HepG2 (cell line): ENCODE data around the gene YIPF1. TPM values are rescaled to one million over a fixed set of nuclear protein-coding genes. Genes with fewer than 3 reads are reported as not detected.

Experiments used
- AGO1 ChIP-seq: fragments of 200-400 bp; formaldehyde crosslinking; IDR thresholded peaks from 2 replicates; pipeline ENCODE4 v1.6.1; 2017; ENCODE audit warnings: mild to moderate bottlenecking, low read depth, low read length, moderate library complexity; ENCODE audit not compliant: poor library complexity, severe bottlenecking
- ELF4 ChIP-seq: sonication (generic); formaldehyde crosslinking; IDR thresholded peaks from 2 replicates; pipeline ENCODE4 v1.5.0; 2020; ENCODE audit warnings: missing genetic modification reagents, mild to moderate bottlenecking, moderate library complexity, borderline replicate concordance
- REL ChIP-seq: sonication (generic); formaldehyde crosslinking; conservative IDR thresholded peaks from 2 replicates; pipeline ENCODE4 v1.8.0; 2022; ENCODE audit warnings: mild to moderate bottlenecking, missing genetic modification reagents, moderate library complexity
- RFX5 ChIP-seq: IDR thresholded peaks from 2 replicates; pipeline ENCODE4 v1.6.1; 2011; ENCODE audit warnings: low read depth, low read length, improper control_type of control experiment
- ZNF484 ChIP-seq: sonication (generic); formaldehyde crosslinking; IDR thresholded peaks from 2 replicates; pipeline ENCODE4 v1.5.1; 2020; ENCODE audit warnings: mild to moderate bottlenecking, low read depth, missing genetic modification reagents, borderline replicate concordance
- ZNF574 ChIP-seq: sonication (generic); formaldehyde crosslinking; IDR thresholded peaks from 2 replicates; pipeline ENCODE4 v1.4.0; 2020; ENCODE audit warnings: missing genetic modification reagents
- polyA plus RNA-seq, 8 experiments: library from polyadenylated mRNA; depleted of rRNA in 3 of 8; stranded (reverse) in 7 of 8; unstranded in 1 of 8; fragments of >200 nt; fragmentation: Illumina TruSeq in 4 of 8; extraction: Trizol in 4 of 8; gene quantifications; 2 replicates each; pipeline versions ENCODE4 v1.2.1 to v1.2.3, GENCODE V29; 2011 to 2016; ENCODE audit warnings: low read depth in 4 of 8, missing spikeins in 1 of 8, mixed read lengths in 1 of 8; ENCODE audit not compliant: insufficient read depth in 1 of 8
- total RNA-seq, 5 experiments: library from RNA; depleted of rRNA; stranded (reverse); fragments of >200 nt; fragmentation: Illumina TruSeq; extraction: Trizol; gene quantifications; 2 replicates each; pipeline ENCODE4 v1.2.3, GENCODE V29; 2016; ENCODE audit warnings: low read depth in 1 of 5
- TF ChIP-seq, protein P1 (sequence below): sonication (generic); formaldehyde crosslinking; IDR thresholded peaks from one replicate; pipeline ENCODE4 v1.5.1; 2020; ENCODE audit warnings: mild to moderate bottlenecking, missing genetic modification reagents; ENCODE audit errors: not compliant biosample characterization
- TF ChIP-seq, protein P2 (sequence below): sonication (generic); formaldehyde crosslinking; IDR thresholded peaks from 2 replicates; pipeline ENCODE4 v1.5.1; 2020; ENCODE audit warnings: mild to moderate bottlenecking, missing genetic modification reagents, moderate library complexity
- TF ChIP-seq, protein P3 (sequence below): sonication (generic); formaldehyde crosslinking; IDR thresholded peaks from 2 replicates; pipeline ENCODE4 v1.5.0; 2020; ENCODE audit warnings: missing genetic modification reagents, mild to moderate bottlenecking, borderline replicate concordance
- TF ChIP-seq, protein P4 (sequence below): sonication (generic); formaldehyde crosslinking; IDR thresholded peaks from 2 replicates; pipeline ENCODE4 v1.8.0; 2022; ENCODE audit warnings: mild to moderate bottlenecking, missing genetic modification reagents

Gene YIPF1
- total and polyA plus RNA-seq, 2 of the 13 experiments (the other 11 are each of a cell fraction or from before 2014, with no cell fraction given) = 21.1 to 31.9 TPM

GRCh38 chr1:53889304-53890298 is at the start of gene YIPF1 (continued):
- peak; percentile 65; the same call in 1 of the 2 replicates for TF ChIP-seq ZNF574 (CRISPR knock-in tag)
- TF ChIP-seq, protein P1, sequence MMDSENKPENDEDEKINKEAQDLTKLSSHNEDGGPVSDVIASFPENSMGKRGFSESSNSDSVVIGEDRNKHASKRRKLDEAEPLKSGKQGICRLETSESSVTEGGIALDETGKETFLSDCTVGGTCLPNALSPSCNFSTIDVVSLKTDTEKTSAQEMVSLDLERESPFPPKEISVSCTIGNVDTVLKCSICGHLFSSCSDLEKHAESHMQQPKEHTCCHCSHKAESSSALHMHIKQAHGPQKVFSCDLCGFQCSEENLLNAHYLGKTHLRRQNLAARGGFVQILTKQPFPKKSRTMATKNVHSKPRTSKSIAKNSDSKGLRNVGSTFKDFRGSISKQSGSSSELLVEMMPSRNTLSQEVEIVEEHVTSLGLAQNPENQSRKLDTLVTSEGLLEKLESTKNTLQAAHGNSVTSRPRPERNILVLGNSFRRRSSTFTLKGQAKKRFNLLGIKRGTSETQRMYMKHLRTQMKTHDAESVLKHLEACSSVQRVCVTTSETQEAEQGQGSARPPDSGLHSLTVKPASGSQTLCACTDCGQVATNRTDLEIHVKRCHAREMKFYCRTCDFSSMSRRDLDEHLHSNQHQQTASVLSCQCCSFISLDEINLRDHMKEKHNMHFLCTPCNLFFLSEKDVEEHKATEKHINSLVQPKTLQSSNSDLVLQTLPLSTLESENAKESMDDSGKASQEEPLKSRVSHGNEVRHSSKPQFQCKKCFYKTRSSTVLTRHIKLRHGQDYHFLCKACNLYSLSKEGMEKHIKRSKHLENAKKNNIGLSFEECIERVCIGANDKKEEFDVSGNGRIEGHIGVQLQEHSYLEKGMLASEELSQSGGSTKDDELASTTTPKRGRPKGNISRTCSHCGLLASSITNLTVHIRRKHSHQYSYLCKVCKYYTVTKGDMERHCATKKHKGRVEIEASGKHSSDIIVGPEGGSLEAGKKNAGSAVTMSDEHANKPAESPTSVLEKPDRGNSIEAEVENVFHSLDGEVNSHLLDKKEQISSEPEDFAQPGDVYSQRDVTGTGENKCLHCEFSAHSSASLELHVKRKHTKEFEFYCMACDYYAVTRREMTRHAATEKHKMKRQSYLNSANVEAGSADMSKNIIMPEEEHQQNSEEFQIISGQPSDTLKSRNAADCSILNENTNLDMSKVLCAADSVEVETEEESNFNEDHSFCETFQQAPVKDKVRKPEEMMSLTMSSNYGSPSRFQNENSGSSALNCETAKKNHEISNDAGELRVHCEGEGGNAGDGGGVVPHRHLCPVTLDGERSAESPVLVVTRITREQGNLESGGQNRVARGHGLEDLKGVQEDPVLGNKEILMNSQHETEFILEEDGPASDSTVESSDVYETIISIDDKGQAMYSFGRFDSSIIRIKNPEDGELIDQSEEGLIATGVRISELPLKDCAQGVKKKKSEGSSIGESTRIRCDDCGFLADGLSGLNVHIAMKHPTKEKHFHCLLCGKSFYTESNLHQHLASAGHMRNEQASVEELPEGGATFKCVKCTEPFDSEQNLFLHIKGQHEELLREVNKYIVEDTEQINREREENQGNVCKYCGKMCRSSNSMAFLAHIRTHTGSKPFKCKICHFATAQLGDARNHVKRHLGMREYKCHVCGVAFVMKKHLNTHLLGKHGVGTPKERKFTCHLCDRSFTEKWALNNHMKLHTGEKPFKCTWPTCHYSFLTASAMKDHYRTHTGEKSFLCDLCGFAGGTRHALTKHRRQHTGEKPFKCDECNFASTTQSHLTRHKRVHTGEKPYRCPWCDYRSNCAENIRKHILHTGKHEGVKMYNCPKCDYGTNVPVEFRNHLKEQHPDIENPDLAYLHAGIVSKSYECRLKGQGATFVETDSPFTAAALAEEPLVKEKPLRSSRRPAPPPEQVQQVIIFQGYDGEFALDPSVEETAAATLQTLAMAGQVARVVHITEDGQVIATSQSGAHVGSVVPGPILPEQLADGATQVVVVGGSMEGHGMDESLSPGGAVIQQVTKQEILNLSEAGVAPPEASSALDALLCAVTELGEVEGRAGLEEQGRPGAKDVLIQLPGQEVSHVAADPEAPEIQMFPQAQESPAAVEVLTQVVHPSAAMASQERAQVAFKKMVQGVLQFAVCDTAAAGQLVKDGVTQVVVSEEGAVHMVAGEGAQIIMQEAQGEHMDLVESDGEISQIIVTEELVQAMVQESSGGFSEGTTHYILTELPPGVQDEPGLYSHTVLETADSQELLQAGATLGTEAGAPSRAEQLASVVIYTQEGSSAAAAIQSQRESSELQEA (CRISPR knock-in tag) = peak; percentile 37
- TF ChIP-seq RFX5 = no peak
- TF ChIP-seq ZNF484 (CRISPR knock-in tag) = no peak
- TF ChIP-seq, protein P2, sequence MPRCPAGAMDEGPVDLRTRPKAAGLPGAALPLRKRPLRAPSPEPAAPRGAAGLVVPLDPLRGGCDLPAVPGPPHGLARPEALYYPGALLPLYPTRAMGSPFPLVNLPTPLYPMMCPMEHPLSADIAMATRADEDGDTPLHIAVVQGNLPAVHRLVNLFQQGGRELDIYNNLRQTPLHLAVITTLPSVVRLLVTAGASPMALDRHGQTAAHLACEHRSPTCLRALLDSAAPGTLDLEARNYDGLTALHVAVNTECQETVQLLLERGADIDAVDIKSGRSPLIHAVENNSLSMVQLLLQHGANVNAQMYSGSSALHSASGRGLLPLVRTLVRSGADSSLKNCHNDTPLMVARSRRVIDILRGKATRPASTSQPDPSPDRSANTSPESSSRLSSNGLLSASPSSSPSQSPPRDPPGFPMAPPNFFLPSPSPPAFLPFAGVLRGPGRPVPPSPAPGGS = no peak
- TF ChIP-seq, protein P3, sequence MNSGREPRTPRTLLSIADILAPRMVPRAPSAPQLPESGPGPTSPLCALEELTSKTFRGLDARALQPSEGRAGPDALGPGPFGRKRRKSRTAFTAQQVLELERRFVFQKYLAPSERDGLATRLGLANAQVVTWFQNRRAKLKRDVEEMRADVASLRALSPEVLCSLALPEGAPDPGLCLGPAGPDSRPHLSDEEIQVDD (CRISPR knock-in tag) = no peak
- TF ChIP-seq REL (CRISPR knock-in tag) = no peak
- TF ChIP-seq, protein P4, sequence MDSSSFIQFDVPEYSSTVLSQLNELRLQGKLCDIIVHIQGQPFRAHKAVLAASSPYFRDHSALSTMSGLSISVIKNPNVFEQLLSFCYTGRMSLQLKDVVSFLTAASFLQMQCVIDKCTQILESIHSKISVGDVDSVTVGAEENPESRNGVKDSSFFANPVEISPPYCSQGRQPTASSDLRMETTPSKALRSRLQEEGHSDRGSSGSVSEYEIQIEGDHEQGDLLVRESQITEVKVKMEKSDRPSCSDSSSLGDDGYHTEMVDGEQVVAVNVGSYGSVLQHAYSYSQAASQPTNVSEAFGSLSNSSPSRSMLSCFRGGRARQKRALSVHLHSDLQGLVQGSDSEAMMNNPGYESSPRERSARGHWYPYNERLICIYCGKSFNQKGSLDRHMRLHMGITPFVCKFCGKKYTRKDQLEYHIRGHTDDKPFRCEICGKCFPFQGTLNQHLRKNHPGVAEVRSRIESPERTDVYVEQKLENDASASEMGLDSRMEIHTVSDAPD (CRISPR knock-in tag) = peak; percentile 42; the same call in 1 of the 2 replicates
- TF ChIP-seq AGO1 = peak; percentile 69
- peak; percentile 82; the same call in 1 of the 2 replicates for TF ChIP-seq ELF4
